ENCODE data around the gene BCL2L2. TPM values are rescaled to one million over a fixed set of nuclear protein-coding genes. Genes with fewer than 3 reads are reported as not detected.

BCL2L2 gene
- total RNA-seq, 1 experiment from 2014 or later, result 18.2 TPM

- peak; percentile 23; the same call in 1 of the 2 replicates for TF ChIP-seq HMGXB4 (CRISPR knock-in tag; IDR thresholded peaks at IDR 0.05)
- no peak for TF ChIP-seq CTCF (IDR thresholded peaks at IDR 0.05)
- no peak for TF ChIP-seq OVOL2 (CRISPR knock-in tag; IDR thresholded peaks at IDR 0.05; ENCODE audit: borderline replicate concordance)
- no peak for TF ChIP-seq GRHL2 (CRISPR knock-in tag; IDR thresholded peaks at IDR 0.05; ENCODE audit: insufficient replicate concordance, severe bottlenecking)
- no peak for TF ChIP-seq FOXJ3 (CRISPR knock-in tag; IDR thresholded peaks at IDR 0.05; ENCODE audit: borderline replicate concordance)
- TF ChIP-seq ATF6 (CRISPR knock-in tag; IDR thresholded peaks at IDR 0.05), result no peak
- TF ChIP-seq IRF1 (CRISPR knock-in tag; IDR thresholded peaks at IDR 0.05), result peak; percentile 13; the same call in 1 of the 2 replicates
- TF ChIP-seq ZNF671 (CRISPR knock-in tag; IDR thresholded peaks at IDR 0.05), result no peak
- peak; percentile 37; the same call in 1 of the 2 replicates for TF ChIP-seq SMAD3 (CRISPR knock-in tag; IDR thresholded peaks at IDR 0.05; ENCODE audit: borderline replicate concordance)
- peak; percentile 78 for TF ChIP-seq MAX (CRISPR knock-in tag; IDR thresholded peaks at IDR 0.05)
- TF ChIP-seq FOXP1 (CRISPR knock-in tag; IDR thresholded peaks at IDR 0.05; ENCODE audit: borderline replicate concordance), result no peak
- TF ChIP-seq NR1H2 (CRISPR knock-in tag; IDR thresholded peaks at IDR 0.05), result no peak
- TF ChIP-seq GTF2I (CRISPR knock-in tag; conservative IDR thresholded peaks at IDR 0.05), result no peak
- TF ChIP-seq NFYB (CRISPR knock-in tag; conservative IDR thresholded peaks at IDR 0.05; ENCODE audit: low read depth), result peak; percentile 54; the same call in 1 of the 2 replicates
- TF ChIP-seq IRF2 (CRISPR knock-in tag; IDR thresholded peaks at IDR 0.05; ENCODE audit: borderline replicate concordance, low read depth), result no peak
- no peak for TF ChIP-seq CBFB (CRISPR knock-in tag; IDR thresholded peaks at IDR 0.05; ENCODE audit: low read depth)
- no peak for TF ChIP-seq ZNF512 (CRISPR knock-in tag; IDR thresholded peaks at IDR 0.05; ENCODE audit: borderline replicate concordance)
- TF ChIP-seq FOXK1 (CRISPR knock-in tag; IDR thresholded peaks at IDR 0.05), result no peak; the same call in none of the 2 replicates
- no peak for TF ChIP-seq ZNF532 (CRISPR knock-in tag; IDR thresholded peaks at IDR 0.05; ENCODE audit: borderline replicate concordance)
- TF ChIP-seq CDX4 (CRISPR knock-in tag; IDR thresholded peaks at IDR 0.05; ENCODE audit: borderline replicate concordance), result no peak
- TF ChIP-seq ATF2 (CRISPR knock-in tag; IDR thresholded peaks at IDR 0.05; ENCODE audit: borderline replicate concordance, low read depth), result no peak
- TF ChIP-seq NR3C1 (CRISPR knock-in tag; conservative IDR thresholded peaks at IDR 0.05; ENCODE audit: low read depth), result no peak
- TF ChIP-seq ATF3 (CRISPR knock-in tag; conservative IDR thresholded peaks at IDR 0.05), result no peak
- peak; percentile 71; the same call in 1 of the 2 replicates for TF ChIP-seq ZNF232 (CRISPR knock-in tag; IDR thresholded peaks at IDR 0.05)
Observed at GRCh38 chr14:23301969-23302289, 4.7 kb upstream of the BCL2L2 start (continued).

Data from WTC11 (cell line).